Stomach (tissue), 4 donors: ENCODE results near the gene MUC5B.

ENCODE experiments used
- EP300 ChIP-seq: sonication (generic); formaldehyde crosslinking; IDR thresholded peaks from one replicate; pipeline ENCODE4 v1.6.1; 2017; ENCODE audit warnings: antibody characterized with exemption
- POLR2A ChIP-seq, 4 donors: fragments of 450-650 bp; IDR thresholded peaks; one replicate each; pipeline ENCODE4 v1.6.1; 2016; ENCODE audit warnings: antibody characterized with exemption in 4 of 4, control low read depth in 2 of 4, mild to moderate bottlenecking in 1 of 4, moderate library complexity in 1 of 4
- POLR2AphosphoS5 ChIP-seq, 3 donors: sonication (generic); formaldehyde crosslinking; IDR thresholded peaks; one replicate each; pipeline ENCODE4 v1.6.1; 2016; ENCODE audit warnings: antibody characterized with exemption in 3 of 3
- TF ChIP-seq, protein P1 (sequence below), 7 experiments: fragments of 450-650 bp in 4 of 7; fragments of 200-600 bp in 3 of 7; sonication (generic) in 3 of 7; IDR thresholded peaks; one replicate each; pipeline ENCODE4 v1.5.1; 2016 to 2019; ENCODE audit warnings: antibody characterized with exemption in 7 of 7, control low read depth in 2 of 7, mild to moderate bottlenecking in 1 of 7

DNA sequence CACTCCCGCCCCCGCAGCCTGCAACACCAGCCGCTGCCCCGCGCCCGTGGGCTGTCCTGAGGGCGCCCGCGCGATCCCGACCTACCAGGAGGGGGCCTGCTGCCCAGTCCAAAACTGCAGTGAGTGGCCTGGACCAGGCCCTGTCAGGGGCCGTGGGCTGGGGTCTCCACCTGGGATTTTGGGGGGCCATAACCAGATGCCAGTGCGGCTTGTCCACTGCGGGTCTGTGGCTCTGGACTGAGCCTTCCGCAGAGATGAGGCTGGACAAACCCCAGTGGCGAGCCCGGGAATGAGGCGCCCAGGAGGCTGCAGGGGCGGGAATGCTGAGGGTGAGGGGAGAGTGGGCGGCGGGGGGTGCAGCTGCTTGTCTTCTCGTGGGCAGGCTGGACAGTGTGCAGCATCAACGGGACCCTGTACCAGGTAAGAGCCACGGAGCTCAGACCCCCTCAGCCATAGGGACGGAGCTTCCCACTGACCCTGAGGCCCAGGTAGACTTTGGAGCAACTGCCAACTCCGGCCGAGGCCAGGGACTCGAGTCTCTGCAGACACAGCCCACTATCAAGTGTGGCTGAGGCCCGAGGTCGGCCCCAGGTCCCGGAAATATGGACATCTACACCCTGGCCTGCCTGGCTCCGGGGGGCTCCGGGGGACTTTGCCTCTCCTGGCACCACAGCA is 24.8 kb upstream of the MUC5B start:
- TF ChIP-seq, protein P1, sequence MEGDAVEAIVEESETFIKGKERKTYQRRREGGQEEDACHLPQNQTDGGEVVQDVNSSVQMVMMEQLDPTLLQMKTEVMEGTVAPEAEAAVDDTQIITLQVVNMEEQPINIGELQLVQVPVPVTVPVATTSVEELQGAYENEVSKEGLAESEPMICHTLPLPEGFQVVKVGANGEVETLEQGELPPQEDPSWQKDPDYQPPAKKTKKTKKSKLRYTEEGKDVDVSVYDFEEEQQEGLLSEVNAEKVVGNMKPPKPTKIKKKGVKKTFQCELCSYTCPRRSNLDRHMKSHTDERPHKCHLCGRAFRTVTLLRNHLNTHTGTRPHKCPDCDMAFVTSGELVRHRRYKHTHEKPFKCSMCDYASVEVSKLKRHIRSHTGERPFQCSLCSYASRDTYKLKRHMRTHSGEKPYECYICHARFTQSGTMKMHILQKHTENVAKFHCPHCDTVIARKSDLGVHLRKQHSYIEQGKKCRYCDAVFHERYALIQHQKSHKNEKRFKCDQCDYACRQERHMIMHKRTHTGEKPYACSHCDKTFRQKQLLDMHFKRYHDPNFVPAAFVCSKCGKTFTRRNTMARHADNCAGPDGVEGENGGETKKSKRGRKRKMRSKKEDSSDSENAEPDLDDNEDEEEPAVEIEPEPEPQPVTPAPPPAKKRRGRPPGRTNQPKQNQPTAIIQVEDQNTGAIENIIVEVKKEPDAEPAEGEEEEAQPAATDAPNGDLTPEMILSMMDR (IDR thresholded peaks at IDR 0.05): no peak
- TF ChIP-seq POLR2AphosphoS5 (IDR thresholded peaks at IDR 0.05) (no peak), POLR2A (IDR thresholded peaks at IDR 0.05) (no peak), EP300 (no peak)
